ENCODE measurements around the gene SYT4. TPM values are rescaled to one million over a fixed set of nuclear protein-coding genes. Genes with fewer than 3 reads are reported as not detected.

SYT4 gene
- total and polyA plus RNA-seq, 2 experiments from 2014 or later: 3.7 to 10.4 TPM

DNA sequence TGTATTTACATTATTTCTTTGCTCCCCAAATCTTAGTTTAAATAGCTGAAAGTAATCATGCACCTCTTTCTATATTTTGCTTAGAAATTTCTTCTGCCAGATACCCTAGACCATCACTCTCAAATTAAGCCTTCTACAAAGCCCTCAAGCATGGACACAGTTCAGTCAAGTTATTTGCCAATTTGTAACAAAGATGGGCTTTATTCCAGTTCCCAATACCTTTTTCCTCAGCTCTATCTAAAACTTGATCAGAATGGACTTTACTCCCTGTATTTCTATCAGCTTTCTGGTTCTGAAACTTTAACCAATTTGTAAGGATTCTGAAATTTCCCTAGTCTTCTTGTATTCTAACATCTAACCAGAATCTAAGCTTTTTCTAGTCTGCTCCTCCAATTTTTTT, 56.6 kb downstream of the SYT4 start (continued):
- TF ChIP-seq NANOG (IDR thresholded peaks at IDR 0.05; ENCODE audit: borderline replicate concordance): no peak
- TF ChIP-seq, protein P1, sequence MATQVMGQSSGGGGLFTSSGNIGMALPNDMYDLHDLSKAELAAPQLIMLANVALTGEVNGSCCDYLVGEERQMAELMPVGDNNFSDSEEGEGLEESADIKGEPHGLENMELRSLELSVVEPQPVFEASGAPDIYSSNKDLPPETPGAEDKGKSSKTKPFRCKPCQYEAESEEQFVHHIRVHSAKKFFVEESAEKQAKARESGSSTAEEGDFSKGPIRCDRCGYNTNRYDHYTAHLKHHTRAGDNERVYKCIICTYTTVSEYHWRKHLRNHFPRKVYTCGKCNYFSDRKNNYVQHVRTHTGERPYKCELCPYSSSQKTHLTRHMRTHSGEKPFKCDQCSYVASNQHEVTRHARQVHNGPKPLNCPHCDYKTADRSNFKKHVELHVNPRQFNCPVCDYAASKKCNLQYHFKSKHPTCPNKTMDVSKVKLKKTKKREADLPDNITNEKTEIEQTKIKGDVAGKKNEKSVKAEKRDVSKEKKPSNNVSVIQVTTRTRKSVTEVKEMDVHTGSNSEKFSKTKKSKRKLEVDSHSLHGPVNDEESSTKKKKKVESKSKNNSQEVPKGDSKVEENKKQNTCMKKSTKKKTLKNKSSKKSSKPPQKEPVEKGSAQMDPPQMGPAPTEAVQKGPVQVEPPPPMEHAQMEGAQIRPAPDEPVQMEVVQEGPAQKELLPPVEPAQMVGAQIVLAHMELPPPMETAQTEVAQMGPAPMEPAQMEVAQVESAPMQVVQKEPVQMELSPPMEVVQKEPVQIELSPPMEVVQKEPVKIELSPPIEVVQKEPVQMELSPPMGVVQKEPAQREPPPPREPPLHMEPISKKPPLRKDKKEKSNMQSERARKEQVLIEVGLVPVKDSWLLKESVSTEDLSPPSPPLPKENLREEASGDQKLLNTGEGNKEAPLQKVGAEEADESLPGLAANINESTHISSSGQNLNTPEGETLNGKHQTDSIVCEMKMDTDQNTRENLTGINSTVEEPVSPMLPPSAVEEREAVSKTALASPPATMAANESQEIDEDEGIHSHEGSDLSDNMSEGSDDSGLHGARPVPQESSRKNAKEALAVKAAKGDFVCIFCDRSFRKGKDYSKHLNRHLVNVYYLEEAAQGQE (IDR thresholded peaks at IDR 0.05; ENCODE audit: unreplicated experiment): no peak
- no peak for TF ChIP-seq STAT1 (IDR thresholded peaks at IDR 0.05; ENCODE audit: unreplicated experiment)
- no peak for TF ChIP-seq EZH2phosphoT487 (IDR thresholded peaks at IDR 0.05; ENCODE audit: unreplicated experiment)
- TF ChIP-seq, protein P2, sequence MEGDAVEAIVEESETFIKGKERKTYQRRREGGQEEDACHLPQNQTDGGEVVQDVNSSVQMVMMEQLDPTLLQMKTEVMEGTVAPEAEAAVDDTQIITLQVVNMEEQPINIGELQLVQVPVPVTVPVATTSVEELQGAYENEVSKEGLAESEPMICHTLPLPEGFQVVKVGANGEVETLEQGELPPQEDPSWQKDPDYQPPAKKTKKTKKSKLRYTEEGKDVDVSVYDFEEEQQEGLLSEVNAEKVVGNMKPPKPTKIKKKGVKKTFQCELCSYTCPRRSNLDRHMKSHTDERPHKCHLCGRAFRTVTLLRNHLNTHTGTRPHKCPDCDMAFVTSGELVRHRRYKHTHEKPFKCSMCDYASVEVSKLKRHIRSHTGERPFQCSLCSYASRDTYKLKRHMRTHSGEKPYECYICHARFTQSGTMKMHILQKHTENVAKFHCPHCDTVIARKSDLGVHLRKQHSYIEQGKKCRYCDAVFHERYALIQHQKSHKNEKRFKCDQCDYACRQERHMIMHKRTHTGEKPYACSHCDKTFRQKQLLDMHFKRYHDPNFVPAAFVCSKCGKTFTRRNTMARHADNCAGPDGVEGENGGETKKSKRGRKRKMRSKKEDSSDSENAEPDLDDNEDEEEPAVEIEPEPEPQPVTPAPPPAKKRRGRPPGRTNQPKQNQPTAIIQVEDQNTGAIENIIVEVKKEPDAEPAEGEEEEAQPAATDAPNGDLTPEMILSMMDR (conservative IDR thresholded peaks at IDR 0.05; ENCODE audit: low read depth in 2 of 2): no peak
- TF ChIP-seq CREB1 (CRISPR knock-in tag; IDR thresholded peaks at IDR 0.05; ENCODE audit: low read depth): no peak
- TF ChIP-seq, protein P3, sequence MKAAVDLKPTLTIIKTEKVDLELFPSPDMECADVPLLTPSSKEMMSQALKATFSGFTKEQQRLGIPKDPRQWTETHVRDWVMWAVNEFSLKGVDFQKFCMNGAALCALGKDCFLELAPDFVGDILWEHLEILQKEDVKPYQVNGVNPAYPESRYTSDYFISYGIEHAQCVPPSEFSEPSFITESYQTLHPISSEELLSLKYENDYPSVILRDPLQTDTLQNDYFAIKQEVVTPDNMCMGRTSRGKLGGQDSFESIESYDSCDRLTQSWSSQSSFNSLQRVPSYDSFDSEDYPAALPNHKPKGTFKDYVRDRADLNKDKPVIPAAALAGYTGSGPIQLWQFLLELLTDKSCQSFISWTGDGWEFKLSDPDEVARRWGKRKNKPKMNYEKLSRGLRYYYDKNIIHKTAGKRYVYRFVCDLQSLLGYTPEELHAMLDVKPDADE (IDR thresholded peaks at IDR 0.05): no peak

Other genes starting within 250 kb of the SYT4 start
- gene RIT2, start 161.8 kb downstream of the SYT4 start, total RNA-seq (2014; rRNA removed; shearing (Covaris generic)): 0.70 and 1.9 TPM in 2 replicates
- gene RIT2, start 161.8 kb downstream of the SYT4 start, polyA plus RNA-seq (2016; fragmentation: Nextera tagmentation; extraction: Ambion mirVana): 8.8 and 9.5 TPM in 2 replicates